Hindlimb muscle (tissue), 1 donor: Measurements from ENCODE around the gene HIVEP2. TPM values are rescaled to one million over a fixed set of nuclear protein-coding genes. Genes with fewer than 3 reads are reported as not detected.

ENCODE experiments used
- DNase-seq: peaks from one replicate; pipeline ENCODE4 v3.0.0-alpha.2; 2013
- polyA plus RNA-seq: library from polyadenylated mRNA; unstranded; fragments of 120-200 nt; gene quantifications from one replicate; pipeline ENCODE4 v1.2.1, GENCODE V29; 2013; ENCODE audit not compliant: insufficient read length

HIVEP2 gene
- polyA plus RNA-seq, 1 donor: 20.8 TPM

DNA sequence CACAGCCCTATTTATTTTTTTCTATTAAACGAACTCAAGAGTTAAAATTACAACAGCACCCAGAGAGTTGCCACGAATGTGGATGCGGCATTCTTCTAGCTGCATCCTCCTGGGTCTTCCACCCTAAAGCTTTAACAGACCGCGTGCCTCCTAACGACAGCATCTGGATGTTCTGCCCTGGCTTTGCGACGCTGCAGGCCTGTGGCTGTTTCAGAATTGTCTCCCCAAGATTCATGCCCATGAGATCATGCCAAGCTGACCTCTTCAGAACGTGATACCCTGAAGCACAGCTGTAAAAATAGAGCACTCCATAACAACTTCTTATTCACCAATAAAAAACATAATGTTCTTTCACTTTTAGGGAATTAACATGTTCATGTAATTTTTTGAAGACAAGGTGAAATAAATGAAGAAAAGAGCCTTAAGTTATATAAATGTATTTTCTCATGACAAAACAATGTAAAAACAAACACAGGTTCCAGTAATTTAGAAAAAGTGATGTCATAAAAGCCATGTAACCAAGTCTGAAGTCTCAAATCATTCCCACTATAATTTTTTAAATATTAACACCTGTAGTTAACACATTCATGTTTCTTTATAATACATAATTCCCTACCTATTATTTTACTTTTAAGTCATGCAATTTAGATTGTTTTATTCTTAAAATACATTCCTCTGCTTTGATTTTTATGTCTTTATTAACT is 26.5 kb downstream of the HIVEP2 start:
- DNase-seq: no peak

DNA sequence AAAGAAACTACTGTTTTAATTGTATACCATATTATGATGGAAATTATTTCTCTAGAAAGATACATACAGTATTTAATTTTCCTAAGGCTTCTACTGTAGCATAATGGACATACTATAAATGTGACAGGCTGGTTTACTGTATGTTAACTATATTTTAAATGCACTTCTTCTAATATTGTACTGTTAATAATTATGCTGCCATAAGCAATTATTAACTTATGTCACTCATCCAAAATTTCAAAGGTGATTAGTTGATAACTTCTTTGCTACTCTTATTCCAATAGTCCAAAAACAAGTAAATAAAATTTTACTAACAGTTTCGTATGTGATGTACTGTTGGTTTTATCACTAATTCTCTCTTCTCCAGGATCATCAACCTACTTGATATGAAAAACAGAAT is 28.1 kb downstream of the HIVEP2 start:
- DNase-seq: no peak

DNA sequence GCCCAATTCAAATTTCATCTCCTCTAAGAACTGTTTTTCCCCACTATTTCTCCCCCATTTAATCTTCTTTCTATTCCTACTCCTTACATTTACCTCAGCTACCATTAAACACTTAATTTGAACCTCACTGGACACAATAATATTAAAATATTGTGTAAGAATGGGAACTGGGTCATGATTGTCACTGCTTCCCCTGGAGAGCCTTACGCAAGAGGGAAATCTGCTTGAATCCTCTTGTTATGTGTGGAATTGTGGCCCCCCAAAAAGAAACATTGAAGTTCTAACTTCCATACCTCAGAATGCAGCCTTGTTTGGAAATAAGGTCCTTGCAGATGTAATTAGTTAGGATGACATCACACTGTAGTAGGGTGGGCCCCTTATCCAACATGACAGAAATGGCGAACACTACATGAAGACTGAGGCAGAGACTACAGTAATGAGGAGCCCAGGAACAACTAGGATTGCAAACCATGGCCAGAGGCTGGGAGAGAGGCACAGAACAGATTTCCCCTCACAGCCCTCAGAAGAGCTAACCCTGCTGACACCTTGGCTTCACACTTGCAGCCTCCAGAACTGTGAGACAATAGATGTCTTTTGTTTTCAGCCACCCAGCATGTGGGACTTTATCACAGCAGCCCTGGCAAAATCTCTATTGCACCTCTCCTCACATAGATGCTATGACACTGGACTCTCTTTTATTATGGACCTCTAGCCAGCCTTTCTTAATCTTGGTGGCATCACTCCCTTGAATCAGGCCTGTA is 29.9 kb downstream of the HIVEP2 start:
- DNase-seq: no peak

DNA sequence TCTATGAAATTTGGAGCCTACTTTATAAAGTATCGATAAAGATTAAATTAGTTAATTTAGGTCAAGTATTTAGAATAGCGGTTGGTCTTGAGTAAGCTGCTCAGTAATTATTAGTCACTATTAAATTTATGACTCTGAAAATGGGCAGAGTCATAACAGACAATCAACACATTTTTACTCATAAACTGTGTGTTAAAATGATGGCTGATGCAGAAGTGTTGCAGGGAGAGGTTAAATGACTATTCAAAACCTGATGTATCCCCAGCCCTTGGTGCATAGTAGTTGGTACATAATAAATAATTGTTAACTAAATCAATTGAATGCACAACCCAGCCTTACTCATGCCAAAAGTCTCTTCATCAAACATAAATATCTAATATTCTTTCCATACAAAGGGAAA is 30.6 kb downstream of the HIVEP2 start:
- no peak for DNase-seq

DNA sequence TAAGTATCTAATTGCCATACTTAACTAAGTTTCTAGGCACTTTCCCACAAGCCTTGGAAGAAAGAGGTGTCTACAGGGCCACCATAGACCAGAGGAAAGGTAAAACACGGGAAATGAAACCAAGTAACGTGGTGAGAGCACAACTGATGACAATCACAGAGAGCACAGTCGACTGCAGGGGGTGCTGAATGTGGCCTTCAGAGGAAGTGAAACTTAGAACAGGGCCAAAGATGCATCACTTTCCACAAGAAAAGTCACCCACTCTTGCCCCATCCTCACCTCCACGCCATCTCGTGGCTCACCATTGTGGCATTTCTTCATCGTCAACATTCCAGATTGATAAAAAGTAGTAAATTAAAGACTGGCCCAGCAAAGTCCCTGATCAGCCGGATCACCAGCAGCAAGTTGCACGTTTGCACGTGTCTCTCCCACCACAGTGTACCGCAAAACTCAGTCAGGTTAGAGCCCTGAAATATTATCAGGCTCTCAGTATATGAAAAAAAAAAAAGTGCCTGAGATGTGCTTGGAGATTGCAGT is 31.4 kb downstream of the HIVEP2 start:
- no peak for DNase-seq

DNA sequence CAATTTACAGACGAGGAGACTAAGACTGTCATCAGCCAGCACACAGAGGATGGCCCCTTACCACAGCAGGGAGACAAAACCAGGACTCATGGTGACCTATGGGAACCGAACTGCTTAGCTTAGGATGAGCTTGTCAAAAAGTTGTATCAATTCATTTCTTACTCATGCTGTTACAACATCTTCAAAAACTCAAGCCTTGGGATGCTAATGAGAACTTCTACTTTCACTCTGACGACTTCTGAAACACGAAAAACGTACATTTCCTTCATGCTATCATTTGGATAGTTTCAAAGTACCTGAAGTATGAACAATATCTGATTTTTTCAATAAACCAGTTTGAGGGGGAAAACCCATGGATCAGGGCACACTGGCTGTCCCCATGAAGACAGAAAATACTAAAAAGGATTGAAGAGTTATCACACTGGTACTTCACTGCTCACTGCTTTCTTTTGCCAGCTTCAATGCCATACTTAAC is 31.9 kb downstream of the HIVEP2 start:
- no peak for DNase-seq

DNA sequence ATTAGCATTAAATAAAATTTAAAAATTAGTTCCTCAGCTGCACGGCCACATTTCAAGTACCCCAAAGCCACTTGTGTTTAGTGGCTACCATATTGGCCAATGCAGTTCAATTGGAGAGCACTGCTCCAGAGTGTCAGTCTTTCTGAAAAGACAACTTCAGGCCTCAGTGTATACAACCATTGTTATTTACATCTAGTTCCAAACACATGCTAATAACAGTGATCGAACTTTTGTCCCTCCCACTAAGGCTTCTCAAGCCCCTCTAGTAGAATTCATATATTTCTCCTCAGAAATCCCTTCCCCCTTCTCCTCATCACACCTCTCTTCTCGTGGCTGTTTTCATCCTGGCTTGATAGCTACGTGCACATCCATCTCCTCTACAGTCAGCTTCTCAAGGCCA is 32.9 kb downstream of the HIVEP2 start:
- DNase-seq: no peak

DNA sequence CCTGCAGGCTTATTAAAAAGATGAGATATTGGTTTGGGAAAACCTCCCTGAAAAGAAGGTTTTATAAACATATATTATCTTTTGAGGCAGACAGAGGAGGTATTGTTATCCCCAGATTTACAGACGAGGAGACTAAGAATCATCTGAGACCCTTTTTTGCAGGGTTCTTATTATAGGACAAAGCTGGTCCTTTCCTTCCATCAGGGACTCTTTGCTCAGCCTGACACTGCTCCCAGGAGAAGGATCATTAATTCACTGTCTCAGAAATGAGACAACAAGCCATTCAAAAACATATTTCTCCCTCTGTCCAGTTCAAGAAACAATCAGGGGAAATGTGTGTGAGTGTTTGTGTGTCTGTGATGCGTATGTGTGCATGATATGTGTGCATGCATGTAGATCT is 33.5 kb downstream of the HIVEP2 start:
- DNase-seq: no peak

DNA sequence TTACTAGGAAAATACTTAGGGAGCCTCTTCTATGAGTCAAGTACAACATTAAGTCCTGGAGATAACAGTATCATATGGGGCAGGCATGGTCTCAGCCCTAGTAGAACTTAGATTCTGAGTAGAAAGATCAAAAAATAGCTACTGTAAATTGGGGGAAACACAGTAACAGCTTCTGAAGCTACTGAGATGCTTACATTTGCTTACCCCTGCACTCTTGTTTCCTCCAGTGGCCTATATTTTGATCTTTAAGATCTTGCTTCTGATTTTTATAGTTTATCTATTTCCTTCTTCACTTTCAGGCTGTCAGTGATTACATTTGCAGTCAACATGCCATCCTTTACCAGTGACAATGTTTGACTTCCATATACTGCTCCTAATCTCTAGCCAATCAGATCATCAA is 35.3 kb downstream of the HIVEP2 start:
- no peak for DNase-seq

DNA sequence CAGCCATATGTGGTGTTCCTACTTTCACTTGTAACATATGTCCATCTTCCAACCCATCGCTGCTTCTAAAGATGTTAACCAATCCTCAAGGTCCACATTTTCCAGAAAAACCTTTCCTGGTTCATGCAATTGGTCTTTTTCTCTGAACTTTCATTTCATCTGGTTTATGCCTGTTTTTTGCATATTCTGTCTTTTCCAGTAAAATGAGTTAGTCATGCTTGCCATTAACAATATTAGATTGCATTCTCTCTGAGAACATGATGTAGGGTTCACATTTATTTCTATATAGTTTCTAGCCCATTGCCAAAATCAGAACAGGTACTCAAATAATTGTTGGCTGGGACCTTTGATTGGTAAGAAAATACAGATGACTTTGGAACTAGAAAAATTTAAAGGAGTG is 36.7 kb downstream of the HIVEP2 start:
- DNase-seq: no peak

DNA sequence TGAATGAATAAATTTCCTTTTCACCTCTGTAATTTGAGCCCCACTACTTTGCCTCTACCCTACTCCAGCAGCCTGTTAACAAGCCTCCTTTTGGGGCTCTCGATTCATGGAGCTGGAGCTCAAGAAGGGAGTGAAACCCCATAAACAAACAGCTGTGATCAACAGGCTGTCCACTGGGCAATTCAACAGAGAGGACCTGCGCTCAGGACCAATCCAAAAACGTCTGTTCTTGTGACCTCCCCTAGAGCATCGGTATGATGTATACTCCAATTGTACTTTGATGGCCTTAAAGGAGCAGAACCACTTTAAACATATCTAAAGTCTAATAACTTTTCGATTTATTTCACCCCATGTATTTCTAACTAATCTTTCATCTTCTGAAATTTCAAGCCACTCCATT is 37.4 kb downstream of the HIVEP2 start:
- DNase-seq: no peak

DNA sequence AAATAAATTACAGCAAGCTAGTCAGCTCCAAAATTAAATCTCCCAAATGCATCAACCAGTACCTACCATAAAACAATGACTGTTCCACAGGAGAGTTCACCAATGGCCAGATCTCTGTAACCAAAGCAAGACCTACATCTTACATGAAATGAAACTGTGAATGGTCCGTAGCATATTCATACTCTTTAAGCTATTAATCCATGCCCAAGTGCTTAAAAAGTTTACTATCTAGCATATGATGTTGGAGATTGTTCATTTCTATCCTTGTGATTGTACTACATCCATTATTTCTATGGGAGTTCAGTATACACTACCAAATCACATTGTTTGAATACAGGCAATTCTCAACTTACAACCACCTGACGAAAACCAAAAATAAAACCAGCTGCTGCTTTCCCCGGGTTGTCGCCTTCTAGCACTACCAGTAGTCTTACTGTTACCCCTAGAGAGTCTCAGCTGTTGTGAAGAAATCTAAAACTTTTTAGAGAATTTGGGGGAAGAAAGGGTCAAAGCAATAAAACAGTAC is 38.0 kb downstream of the HIVEP2 start:
- DNase-seq: no peak

DNA sequence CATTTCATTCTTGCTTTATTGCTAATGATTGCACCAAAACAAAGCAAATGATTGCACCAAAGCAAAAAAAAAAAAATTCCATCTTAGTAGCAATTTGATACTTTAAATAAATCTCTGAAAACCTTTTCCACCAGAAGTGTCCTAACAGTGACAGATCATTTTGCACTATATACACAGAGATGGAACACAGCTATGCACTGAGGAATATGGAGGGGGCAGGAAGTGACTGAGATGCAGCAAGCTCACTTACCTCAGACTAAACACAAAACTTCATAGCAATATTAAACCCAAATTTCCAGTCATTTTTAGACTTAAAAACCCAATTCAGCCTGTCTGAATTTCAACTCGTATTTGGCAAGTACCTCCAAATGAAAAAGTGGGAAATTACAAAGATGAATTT is 41.2 kb downstream of the HIVEP2 start:
- DNase-seq: no peak

DNA sequence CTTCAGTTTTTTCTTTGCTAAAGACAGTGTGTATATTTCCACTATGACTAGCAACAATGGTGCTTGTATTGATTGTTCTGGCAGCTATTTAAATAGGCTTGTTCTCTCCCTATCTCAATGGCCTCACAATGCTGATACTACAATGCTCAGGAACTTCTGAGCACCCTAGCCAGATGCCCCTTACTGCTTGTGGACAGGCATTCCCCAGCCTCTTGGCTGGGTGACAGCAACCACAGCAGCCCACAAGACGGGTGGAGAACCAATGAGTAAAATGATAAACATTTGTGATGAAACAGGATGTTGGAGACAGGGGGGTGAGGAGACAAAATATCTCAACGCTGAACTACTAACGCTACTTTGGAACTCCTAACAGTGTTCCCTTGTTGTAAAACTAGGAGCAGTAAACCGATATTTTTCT is 42.3 kb downstream of the HIVEP2 start:
- DNase-seq: no peak

DNA sequence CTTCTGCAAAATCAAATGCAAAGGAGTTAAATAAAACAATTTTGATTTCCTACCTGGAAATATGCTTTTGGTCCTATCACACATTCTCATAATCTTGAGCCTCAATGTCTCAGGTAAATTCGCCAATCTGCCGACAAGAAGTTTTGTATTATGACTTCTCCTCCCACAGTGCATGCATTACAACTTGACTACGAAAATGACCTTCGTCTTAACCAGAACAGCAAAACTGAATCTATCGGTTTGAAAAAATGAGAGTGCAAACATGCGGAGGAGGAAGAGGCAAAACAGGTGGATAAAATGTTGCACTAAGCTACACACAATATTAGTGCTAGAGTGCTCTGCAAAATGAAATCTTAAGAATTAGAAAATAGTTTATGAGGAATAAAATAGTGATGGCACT is 43.4 kb downstream of the HIVEP2 start:
- DNase-seq: no peak

DNA sequence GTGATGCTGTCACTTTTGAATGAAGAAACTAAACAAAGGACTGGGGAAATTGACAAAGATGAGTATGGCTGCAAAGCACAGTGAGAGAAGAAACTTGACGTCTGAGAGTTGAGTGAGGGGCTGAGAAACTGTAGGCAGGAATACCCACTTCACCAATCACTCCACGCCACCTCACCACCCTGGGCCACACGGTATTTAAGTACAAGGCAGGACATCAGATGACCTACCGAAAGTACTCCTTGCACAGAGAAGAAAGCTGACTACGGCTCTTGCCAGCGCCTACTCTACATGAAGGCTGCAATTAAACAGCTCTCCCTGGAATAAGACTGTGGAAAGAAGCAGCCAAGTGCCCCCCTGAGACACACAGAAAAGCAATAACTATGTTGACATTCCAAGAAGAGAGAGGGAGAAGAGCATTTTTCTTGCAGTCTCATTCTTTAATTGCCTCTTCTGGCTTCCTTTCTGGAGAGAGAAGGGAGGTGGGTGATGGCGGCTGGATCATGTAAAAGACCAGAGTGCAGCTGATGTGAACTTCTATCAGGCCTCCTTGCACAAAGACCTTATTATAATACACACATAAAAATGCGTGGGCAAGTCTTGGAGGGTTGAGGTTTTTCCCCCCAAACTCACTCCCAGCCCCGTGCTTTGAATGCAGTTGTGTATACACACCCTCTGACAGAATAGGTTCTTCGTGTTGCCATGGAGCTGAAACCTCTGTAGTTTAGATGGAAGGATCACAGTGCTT is 44.6 kb downstream of the HIVEP2 start:
- DNase-seq: no peak

DNA sequence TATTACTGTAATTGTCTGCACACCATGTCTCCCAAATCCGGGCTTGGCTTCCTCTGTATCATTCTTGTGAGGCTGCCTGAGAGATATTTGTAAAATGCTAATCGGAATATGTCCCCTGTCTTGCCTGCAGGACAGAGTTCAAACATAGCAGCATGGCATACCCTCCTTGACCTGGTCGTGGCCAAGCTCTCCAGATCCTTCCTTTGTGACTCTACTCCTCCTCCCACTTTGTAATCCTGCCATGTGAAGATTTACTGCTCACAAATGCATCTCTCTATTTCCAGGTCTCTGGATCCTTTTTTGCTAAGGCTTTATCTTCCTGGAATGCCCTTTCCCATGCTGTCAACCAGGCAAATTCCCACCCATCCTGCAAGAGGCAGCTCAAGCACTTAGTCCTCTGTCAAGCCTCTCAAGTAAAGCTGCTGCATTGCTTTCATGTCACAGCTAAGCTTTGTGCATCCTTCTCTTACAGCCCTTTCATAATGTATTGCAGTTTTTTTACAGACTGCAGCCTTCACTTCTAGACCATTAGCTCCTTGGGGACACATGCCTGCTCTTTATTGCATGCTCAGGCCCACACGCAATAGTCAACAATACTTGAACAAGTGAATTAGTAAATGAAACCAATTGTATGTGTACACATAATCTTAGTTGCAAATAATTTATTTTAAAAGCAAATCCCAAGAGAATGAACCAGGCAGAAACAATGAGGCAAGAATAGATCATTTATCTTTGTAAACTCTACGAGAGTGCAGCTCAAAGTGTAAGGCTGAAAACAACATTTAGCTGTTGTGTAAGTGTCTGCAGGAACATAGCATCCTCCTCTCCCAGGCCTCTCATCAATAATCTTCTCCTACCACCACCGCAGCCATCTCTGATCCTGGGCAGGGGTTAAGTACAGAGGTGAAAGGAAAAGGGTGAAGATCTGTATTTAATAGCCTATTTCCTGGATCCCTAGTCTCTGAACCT is 45.8 kb downstream of the HIVEP2 start:
- DNase-seq: no peak

DNA sequence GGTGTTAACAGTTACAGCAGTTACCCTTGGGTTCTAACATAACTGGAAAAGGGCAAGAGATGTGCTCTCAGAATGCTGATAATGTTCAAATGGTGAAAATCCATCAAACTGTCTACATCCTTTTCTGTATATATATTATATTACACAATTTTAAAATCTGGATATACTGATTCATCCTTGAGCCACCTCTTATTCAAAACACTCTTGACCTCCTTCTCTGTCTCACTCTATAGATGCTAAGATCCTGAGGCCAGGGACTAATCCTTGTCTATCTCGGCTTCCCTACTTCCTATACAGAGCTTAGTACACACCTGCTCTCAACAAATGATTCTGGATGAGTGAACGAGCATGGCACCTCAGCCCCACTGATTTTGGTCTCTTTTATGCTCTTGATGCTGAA is 47.3 kb downstream of the HIVEP2 start:
- no peak for DNase-seq

DNA sequence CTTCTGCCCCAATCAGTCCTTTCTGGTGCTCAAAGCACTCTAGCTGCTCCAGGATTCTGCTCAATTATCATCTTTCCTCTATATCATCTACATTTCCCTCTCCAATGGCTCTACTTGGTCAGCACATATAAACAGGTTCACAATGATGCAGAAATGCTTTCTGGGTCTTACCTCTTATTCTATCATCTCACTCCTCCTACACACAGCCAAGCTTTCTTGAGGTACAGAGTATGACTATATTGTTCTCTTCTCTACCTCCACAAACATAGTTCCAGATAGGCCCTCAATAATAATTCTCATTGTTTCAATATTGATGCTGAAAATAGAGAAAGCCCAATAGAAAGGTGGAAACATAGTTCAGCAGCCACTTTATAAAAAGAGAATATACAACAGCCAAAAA is 48.2 kb downstream of the HIVEP2 start:
- no peak for DNase-seq

DNA sequence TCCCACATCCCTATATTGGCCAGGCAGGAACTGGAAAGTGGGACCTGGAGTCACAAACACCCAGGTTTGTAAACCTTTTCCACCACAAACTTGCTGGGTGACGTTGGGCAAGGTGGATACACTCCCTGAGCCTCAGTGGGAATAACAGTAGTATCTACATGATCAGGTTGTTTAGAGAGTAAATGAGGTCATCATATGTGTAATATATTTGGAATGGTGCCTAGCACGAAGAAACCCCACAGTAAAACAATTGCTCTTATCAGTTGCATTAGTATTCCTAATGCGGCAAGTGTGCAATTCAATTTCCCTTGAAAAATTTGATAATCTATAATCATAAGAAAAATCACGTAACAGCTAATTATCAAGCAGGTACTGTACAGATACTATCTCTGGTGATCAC is 51.9 kb downstream of the HIVEP2 start:
- no peak for DNase-seq

DNA sequence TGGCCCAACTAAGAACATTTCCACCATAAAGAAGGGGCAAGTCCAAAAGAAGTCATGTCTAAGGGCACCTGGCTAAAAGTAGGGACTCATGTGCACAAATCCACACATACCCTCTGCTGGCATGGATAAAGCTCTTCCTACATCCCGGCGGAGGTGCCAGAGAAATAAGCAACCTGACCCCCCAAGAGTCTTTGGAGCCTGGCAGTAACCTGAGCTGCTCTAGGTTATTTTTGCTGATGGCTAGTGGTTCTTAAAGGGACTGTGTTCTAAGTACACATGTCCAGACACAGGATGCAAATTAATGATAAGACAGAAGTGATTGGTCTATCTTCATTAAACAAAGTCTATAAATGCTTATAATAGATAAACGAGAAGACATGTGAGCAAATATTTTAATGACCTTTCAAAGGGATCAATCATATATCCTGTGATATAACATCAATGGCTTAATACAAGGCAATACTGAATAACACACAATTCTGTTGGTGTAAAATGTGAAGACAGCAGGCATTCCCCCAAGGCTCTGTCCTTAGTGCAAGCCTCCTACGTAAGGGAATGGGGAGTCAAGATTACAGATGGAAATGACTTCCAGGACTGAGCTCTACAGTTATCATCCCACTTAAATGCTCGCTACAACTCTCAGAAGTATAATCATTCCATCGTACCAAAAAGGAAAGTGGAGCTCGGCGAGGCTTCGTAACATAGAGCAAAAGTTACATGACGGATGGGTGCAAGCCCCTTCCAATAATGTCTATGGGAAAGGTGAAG is 52.5 kb downstream of the HIVEP2 start:
- no peak for DNase-seq
